ENCODE results near the gene ASCL5.

ASCL5 gene

GRCh38 chr1:201131398-201131797, 4.4 kb upstream of the ASCL5 start:
- Histone ChIP-seq H3K27ac (no peak overlapping the region), H3K36me3 (ENCODE audit: insufficient read depth, low read length) (peaks cover 6% of the 10 kb centered on the region; the same call in 1 of the 2 replicates), H3K4me3 (no peak overlapping the region), H3K9ac (ENCODE audit: insufficient read length) (no peak overlapping the region), H3K9me3 (ENCODE audit: low read depth, low read length) (no peaks in the 10 kb centered on the region)
- no peak for DNase-seq (ENCODE audit: low read depth, low spot score)
- TF ChIP-seq POLR2AphosphoS5 (IDR thresholded peaks at IDR 0.05; ENCODE audit: borderline replicate concordance, low read depth, low read length) (no peak), EZH2 (IDR thresholded peaks at IDR 0.05) (no peak), FOXP2 (optimal IDR thresholded peaks at IDR 0.05; ENCODE audit: control extremely low read depth, extremely low read length, insufficient read depth) (no peak)

- Histone ChIP-seq H3K36me3 (ENCODE audit: insufficient read depth, low read length) (no peaks in the 10 kb centered on the region), H3K27ac (no peak overlapping the region), H3K4me3 (no peak overlapping the region), H3K9me3 (ENCODE audit: low read depth, low read length) (no peaks in the 10 kb centered on the region), H3K9ac (ENCODE audit: insufficient read length) (no peak overlapping the region)
- no peak for DNase-seq (ENCODE audit: low read depth, low spot score)
- no peak for TF ChIP-seq FOXP2 (optimal IDR thresholded peaks at IDR 0.05; ENCODE audit: control extremely low read depth, extremely low read length, insufficient read depth)
- no peak for TF ChIP-seq EZH2 (IDR thresholded peaks at IDR 0.05)
- no peak for TF ChIP-seq POLR2AphosphoS5 (IDR thresholded peaks at IDR 0.05; ENCODE audit: borderline replicate concordance, low read depth, low read length)
Observed at GRCh38 chr1:201128962-201129361, 2.0 kb upstream of the ASCL5 start.

- Histone ChIP-seq H3K9me3 (ENCODE audit: low read depth, low read length) (no peaks in the 10 kb centered on the region), H3K27ac (no peak overlapping the region), H3K9ac (ENCODE audit: insufficient read length) (no peak overlapping the region), H3K36me3 (ENCODE audit: insufficient read depth, low read length) (no peaks in the 10 kb centered on the region), H3K4me3 (no peak overlapping the region)
- no peak for DNase-seq (ENCODE audit: low read depth, low spot score)
- TF ChIP-seq POLR2AphosphoS5 (IDR thresholded peaks at IDR 0.05; ENCODE audit: borderline replicate concordance, low read depth, low read length) (no peak), EZH2 (IDR thresholded peaks at IDR 0.05) (no peak), FOXP2 (optimal IDR thresholded peaks at IDR 0.05; ENCODE audit: control extremely low read depth, extremely low read length, insufficient read depth) (no peak)
Observed at GRCh38 chr1:201128476-201128875, 1.5 kb upstream of the ASCL5 start.

- TF ChIP-seq POLR2AphosphoS5 (IDR thresholded peaks at IDR 0.05; ENCODE audit: borderline replicate concordance, low read depth, low read length) = no peak
- no peak for TF ChIP-seq FOXP2 (optimal IDR thresholded peaks at IDR 0.05; ENCODE audit: control extremely low read depth, extremely low read length, insufficient read depth)
- no peak for TF ChIP-seq EZH2 (IDR thresholded peaks at IDR 0.05)
- Histone ChIP-seq H3K4me3 (no peak overlapping the region), H3K9ac (ENCODE audit: insufficient read length) (no peak overlapping the region), H3K36me3 (ENCODE audit: insufficient read depth, low read length) (no peaks in the 10 kb centered on the region), H3K27ac (no peak overlapping the region), H3K9me3 (ENCODE audit: low read depth, low read length) (no peaks in the 10 kb centered on the region)
- no peak for DNase-seq (ENCODE audit: low read depth, low spot score)
Observed at GRCh38 chr1:201127755-201128455, 921 bp upstream of the ASCL5 start.

- H3K9me3 ChIP-seq (ENCODE audit: low read depth, low read length) = no peaks in the 10 kb centered on the region
- H3K4me3 ChIP-seq = no peak overlapping the region
Observed at GRCh38 chr1:201126463-201126831, 537 bp downstream of the ASCL5 start.

GRCh38 chr1:201125800-201126199, 1.2 kb downstream of the ASCL5 start:
- TF ChIP-seq EZH2 (IDR thresholded peaks at IDR 0.05) (no peak), FOXP2 (optimal IDR thresholded peaks at IDR 0.05; ENCODE audit: control extremely low read depth, extremely low read length, insufficient read depth) (no peak), POLR2AphosphoS5 (IDR thresholded peaks at IDR 0.05; ENCODE audit: borderline replicate concordance, low read depth, low read length) (no peak)
- Histone ChIP-seq H3K4me3 (no peak overlapping the region), H3K36me3 (ENCODE audit: insufficient read depth, low read length) (no peaks in the 10 kb centered on the region), H3K9ac (ENCODE audit: insufficient read length) (no peak overlapping the region), H3K9me3 (ENCODE audit: low read depth, low read length) (no peaks in the 10 kb centered on the region), H3K27ac (no peak overlapping the region)
- DNase-seq (ENCODE audit: low read depth, low spot score) = no peak

More at GRCh38 chr1:201126463-201126831, 537 bp downstream of the ASCL5 start:
- TF ChIP-seq POLR2AphosphoS5 (IDR thresholded peaks at IDR 0.05; ENCODE audit: borderline replicate concordance, low read depth, low read length) = no peak
- TF ChIP-seq EZH2 (IDR thresholded peaks at IDR 0.05) = no peak
- TF ChIP-seq FOXP2 (optimal IDR thresholded peaks at IDR 0.05; ENCODE audit: control extremely low read depth, extremely low read length, insufficient read depth) = no peak
- no peak overlapping the region for H3K27ac ChIP-seq
- no peaks in the 10 kb centered on the region for H3K36me3 ChIP-seq (ENCODE audit: insufficient read depth, low read length)
- no peak for DNase-seq (ENCODE audit: low read depth, low spot score)
- H3K9ac ChIP-seq (ENCODE audit: insufficient read length) = no peak overlapping the region

- no peaks in the 10 kb centered on the region for H3K9me3 ChIP-seq (ENCODE audit: low read depth, low read length)
- TF ChIP-seq POLR2AphosphoS5 (IDR thresholded peaks at IDR 0.05; ENCODE audit: borderline replicate concordance, low read depth, low read length) = no peak
- TF ChIP-seq FOXP2 (optimal IDR thresholded peaks at IDR 0.05; ENCODE audit: control extremely low read depth, extremely low read length, insufficient read depth) = no peak
- no peak for TF ChIP-seq EZH2 (IDR thresholded peaks at IDR 0.05)
- no peak overlapping the region for H3K4me3 ChIP-seq
- no peak for DNase-seq (ENCODE audit: low read depth, low spot score)
- H3K27ac ChIP-seq = no peak overlapping the region
- H3K36me3 ChIP-seq (ENCODE audit: insufficient read depth, low read length) = no peaks in the 10 kb centered on the region
- H3K9ac ChIP-seq (ENCODE audit: insufficient read length) = no peak overlapping the region
Observed at GRCh38 chr1:201125019-201125418, 2.0 kb downstream of the ASCL5 start.

GRCh38 chr1:201123866-201124265, 3.1 kb downstream of the ASCL5 start:
- Histone ChIP-seq H3K9me3 (ENCODE audit: low read depth, low read length) (no peaks in the 10 kb centered on the region), H3K4me3 (no peak overlapping the region), H3K9ac (ENCODE audit: insufficient read length) (no peak overlapping the region), H3K27ac (no peak overlapping the region), H3K36me3 (ENCODE audit: insufficient read depth, low read length) (no peaks in the 10 kb centered on the region)
- DNase-seq (ENCODE audit: low read depth, low spot score) = no peak
- TF ChIP-seq FOXP2 (optimal IDR thresholded peaks at IDR 0.05; ENCODE audit: control extremely low read depth, extremely low read length, insufficient read depth) = no peak
- no peak for TF ChIP-seq EZH2 (IDR thresholded peaks at IDR 0.05)
- TF ChIP-seq POLR2AphosphoS5 (IDR thresholded peaks at IDR 0.05; ENCODE audit: borderline replicate concordance, low read depth, low read length) = no peak
